GM23338 (cell line): Measurements from ENCODE around the gene TBC1D21. TPM values are rescaled to one million over a fixed set of nuclear protein-coding genes. Genes with fewer than 3 reads are reported as not detected.

Experiments
- ATAC-seq: fragments of 200-7000 bp; cut with Tn5 transposase; 3 replicates; pipeline ENCODE4 v1.9.1; 2020
- DNase-seq: peaks from one replicate; pipeline ENCODE4 v3.0.0-alpha.2; 2015; ENCODE audit warnings: low spot score
- H2AFZ ChIP-seq: fragments of 200-600 bp; sonication (generic); 2 replicates; pipeline ENCODE4 v1.8.0; 2016; ENCODE audit warnings: antibody characterized with exemption, mild to moderate bottlenecking, moderate library complexity
- H3F3A ChIP-seq: fragments of 200-600 bp; sonication (generic); replicated peaks from 2 replicates; pipeline ENCODE4 v1.8.0; 2017; ENCODE audit warnings: antibody characterized with exemption, mixed run types, low read depth
- H3K27ac ChIP-seq: fragments of 200-600 bp; sonication (generic); 2 replicates; pipeline ENCODE4 v1.6.1; 2016; ENCODE audit warnings: low read depth
- H3K27me3 ChIP-seq: fragments of 200-600 bp; sonication (generic); 2 replicates; pipeline ENCODE4 v1.8.0; 2016; ENCODE audit warnings: mild to moderate bottlenecking, mixed run types, moderate library complexity; ENCODE audit not compliant: insufficient read depth
- H3K36me3 ChIP-seq: fragments of 200-600 bp; sonication (generic); 2 replicates; pipeline ENCODE4 v1.8.0; 2016; ENCODE audit warnings: mild to moderate bottlenecking; ENCODE audit not compliant: insufficient read depth
- H3K4me1 ChIP-seq: fragments of 200-600 bp; sonication (generic); 2 replicates; pipeline ENCODE4 v1.8.0; 2016; ENCODE audit warnings: mild to moderate bottlenecking, moderate library complexity; ENCODE audit not compliant: insufficient read depth
- H3K4me2 ChIP-seq: fragments of 200-600 bp; sonication (generic); 2 replicates; pipeline ENCODE4 v1.7.1; 2017; ENCODE audit warnings: mixed run types
- H3K4me3 ChIP-seq: fragments of 200-600 bp; sonication (generic); 2 replicates; pipeline ENCODE4 v1.6.1; 2016; ENCODE audit warnings: mixed run types
- H3K79me2 ChIP-seq: fragments of 200-600 bp; sonication (generic); replicated peaks from 2 replicates; pipeline ENCODE4 v1.8.0; 2017; ENCODE audit warnings: mild to moderate bottlenecking; ENCODE audit not compliant: insufficient read depth
- H3K9me2 ChIP-seq: fragments of 200-600 bp; sonication (generic); 2 replicates; pipeline ENCODE4 v1.8.0; 2017; ENCODE audit not compliant: insufficient read depth
- H4K20me1 ChIP-seq: fragments of 200-600 bp; sonication (generic); replicated peaks from 2 replicates; pipeline ENCODE4 v1.8.0; 2017; ENCODE audit warnings: mild to moderate bottlenecking; ENCODE audit not compliant: insufficient read depth
- H3K27ac Mint-ChIP-seq: 2 replicates; pipeline ENCODE4 v1.8.0; 2020; ENCODE audit warnings: inconsistent platforms, mild to moderate bottlenecking, moderate library complexity, mixed read lengths
- H3K27me3 Mint-ChIP-seq: 3 replicates; pipeline ENCODE4 v1.8.0; 2022; ENCODE audit warnings: low read depth, mild to moderate bottlenecking, moderate library complexity, mixed read lengths, inconsistent platforms; ENCODE audit not compliant: insufficient read depth, poor library complexity
- H3K36me3 Mint-ChIP-seq: 3 replicates; pipeline ENCODE4 v1.8.0; 2021; ENCODE audit warnings: low read depth, mild to moderate bottlenecking, inconsistent platforms, moderate library complexity, mixed read lengths
- H3K4me1 Mint-ChIP-seq: 3 replicates; pipeline ENCODE4 v1.8.0; 2020; ENCODE audit warnings: mild to moderate bottlenecking, inconsistent platforms, mixed read lengths
- H3K4me3 Mint-ChIP-seq: 3 replicates; pipeline ENCODE4 v1.8.0; 2021; ENCODE audit warnings: moderate library complexity, mild to moderate bottlenecking, inconsistent platforms, mixed read lengths
- H3K9me3 Mint-ChIP-seq: 3 replicates; pipeline ENCODE4 v1.8.0; 2020; ENCODE audit warnings: moderate library complexity, mild to moderate bottlenecking, inconsistent platforms, mixed read lengths
- STAT1 ChIP-seq: IDR thresholded peaks from one replicate; pipeline ENCODE4 v1.6.1; 2016; ENCODE audit warnings: antibody characterized with exemption; ENCODE audit not compliant: unreplicated experiment
- ZNF114 ChIP-seq: fragments of 250-450 bp; sonication (Bioruptor Pico); IDR thresholded peaks from 2 replicates; pipeline ENCODE4 v1.5.0; 2020; ENCODE audit warnings: mild to moderate bottlenecking, moderate library complexity
- ZNF331 ChIP-seq: fragments of 250-450 bp; sonication (Bioruptor Pico); IDR thresholded peaks from 2 replicates; pipeline ENCODE4 v1.5.0; 2020; ENCODE audit warnings: low read depth, mild to moderate bottlenecking, moderate library complexity
- polyA plus RNA-seq: library from polyadenylated mRNA; unstranded; fragments of >200 nt; fragmentation: Nextera tagmentation; extraction: Ambion mirVana; gene quantifications from 2 replicates; pipeline ENCODE4 v1.2.1, GENCODE V29; 2016
- total RNA-seq: library from RNA; depleted of rRNA; stranded (reverse); fragments of >200 nt; shearing (Covaris generic); gene quantifications from 2 replicates; pipeline ENCODE4 v1.2.3, GENCODE V29; 2014
- TF ChIP-seq, protein P1 (sequence below): fragments of 250-450 bp; sonication (Bioruptor Pico); IDR thresholded peaks from 2 replicates; pipeline ENCODE4 v1.5.0; 2020; ENCODE audit warnings: mild to moderate bottlenecking, moderate library complexity
- TF ChIP-seq, protein P2 (sequence below), 2 experiments: fragments of 200-600 bp in 1 of 2; sonication (generic) in 1 of 2; conservative IDR thresholded peaks; 2 replicates each; pipeline versions ENCODE4 v1.5.1 to v1.6.1; 2016 to 2017; ENCODE audit warnings: antibody characterized with exemption in 2 of 2, low read depth in 2 of 2, mild to moderate bottlenecking in 2 of 2, moderate library complexity in 1 of 2

TBC1D21 gene
- total and polyA plus RNA-seq, 2 experiments from 2014 or later, result not detected

DNA sequence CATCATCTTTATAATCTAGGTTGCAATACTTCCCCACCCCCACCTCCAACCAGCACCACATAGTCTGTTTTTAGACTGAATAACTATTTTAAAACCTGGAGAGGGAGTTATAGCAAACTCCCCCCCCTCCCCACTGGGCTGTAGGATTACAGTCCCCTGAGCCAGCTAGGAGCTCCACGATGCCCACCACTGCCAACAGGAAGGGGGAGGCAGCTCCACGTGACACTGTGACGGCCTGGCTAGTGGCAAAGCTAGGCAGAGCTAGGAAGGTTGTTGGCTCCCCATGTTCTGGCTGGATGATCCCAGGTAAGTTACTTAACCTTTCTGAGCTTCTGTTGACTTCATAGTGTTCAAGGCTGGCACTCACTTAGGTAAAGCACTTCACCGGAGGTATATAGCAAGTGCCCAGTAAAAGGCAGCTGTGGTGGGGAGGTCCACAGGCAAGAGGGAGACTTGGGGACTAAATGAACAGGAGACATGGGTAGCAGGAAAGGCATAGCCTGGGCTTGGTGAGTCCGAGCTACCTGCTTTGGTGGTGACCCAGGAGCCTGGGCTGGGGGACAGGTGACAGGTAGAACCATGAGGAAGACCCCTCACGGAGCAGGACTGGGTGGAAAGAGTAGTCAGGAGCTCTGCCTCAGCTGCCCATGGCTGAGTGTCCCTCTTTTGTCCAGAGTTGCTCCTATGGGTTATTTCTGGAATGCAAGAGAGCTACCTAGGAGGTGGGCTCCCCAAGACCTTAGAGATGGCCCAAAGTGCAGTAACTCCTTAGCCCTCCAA is 4.0 kb upstream of the TBC1D21 start (continued):
- TF ChIP-seq, protein P1, sequence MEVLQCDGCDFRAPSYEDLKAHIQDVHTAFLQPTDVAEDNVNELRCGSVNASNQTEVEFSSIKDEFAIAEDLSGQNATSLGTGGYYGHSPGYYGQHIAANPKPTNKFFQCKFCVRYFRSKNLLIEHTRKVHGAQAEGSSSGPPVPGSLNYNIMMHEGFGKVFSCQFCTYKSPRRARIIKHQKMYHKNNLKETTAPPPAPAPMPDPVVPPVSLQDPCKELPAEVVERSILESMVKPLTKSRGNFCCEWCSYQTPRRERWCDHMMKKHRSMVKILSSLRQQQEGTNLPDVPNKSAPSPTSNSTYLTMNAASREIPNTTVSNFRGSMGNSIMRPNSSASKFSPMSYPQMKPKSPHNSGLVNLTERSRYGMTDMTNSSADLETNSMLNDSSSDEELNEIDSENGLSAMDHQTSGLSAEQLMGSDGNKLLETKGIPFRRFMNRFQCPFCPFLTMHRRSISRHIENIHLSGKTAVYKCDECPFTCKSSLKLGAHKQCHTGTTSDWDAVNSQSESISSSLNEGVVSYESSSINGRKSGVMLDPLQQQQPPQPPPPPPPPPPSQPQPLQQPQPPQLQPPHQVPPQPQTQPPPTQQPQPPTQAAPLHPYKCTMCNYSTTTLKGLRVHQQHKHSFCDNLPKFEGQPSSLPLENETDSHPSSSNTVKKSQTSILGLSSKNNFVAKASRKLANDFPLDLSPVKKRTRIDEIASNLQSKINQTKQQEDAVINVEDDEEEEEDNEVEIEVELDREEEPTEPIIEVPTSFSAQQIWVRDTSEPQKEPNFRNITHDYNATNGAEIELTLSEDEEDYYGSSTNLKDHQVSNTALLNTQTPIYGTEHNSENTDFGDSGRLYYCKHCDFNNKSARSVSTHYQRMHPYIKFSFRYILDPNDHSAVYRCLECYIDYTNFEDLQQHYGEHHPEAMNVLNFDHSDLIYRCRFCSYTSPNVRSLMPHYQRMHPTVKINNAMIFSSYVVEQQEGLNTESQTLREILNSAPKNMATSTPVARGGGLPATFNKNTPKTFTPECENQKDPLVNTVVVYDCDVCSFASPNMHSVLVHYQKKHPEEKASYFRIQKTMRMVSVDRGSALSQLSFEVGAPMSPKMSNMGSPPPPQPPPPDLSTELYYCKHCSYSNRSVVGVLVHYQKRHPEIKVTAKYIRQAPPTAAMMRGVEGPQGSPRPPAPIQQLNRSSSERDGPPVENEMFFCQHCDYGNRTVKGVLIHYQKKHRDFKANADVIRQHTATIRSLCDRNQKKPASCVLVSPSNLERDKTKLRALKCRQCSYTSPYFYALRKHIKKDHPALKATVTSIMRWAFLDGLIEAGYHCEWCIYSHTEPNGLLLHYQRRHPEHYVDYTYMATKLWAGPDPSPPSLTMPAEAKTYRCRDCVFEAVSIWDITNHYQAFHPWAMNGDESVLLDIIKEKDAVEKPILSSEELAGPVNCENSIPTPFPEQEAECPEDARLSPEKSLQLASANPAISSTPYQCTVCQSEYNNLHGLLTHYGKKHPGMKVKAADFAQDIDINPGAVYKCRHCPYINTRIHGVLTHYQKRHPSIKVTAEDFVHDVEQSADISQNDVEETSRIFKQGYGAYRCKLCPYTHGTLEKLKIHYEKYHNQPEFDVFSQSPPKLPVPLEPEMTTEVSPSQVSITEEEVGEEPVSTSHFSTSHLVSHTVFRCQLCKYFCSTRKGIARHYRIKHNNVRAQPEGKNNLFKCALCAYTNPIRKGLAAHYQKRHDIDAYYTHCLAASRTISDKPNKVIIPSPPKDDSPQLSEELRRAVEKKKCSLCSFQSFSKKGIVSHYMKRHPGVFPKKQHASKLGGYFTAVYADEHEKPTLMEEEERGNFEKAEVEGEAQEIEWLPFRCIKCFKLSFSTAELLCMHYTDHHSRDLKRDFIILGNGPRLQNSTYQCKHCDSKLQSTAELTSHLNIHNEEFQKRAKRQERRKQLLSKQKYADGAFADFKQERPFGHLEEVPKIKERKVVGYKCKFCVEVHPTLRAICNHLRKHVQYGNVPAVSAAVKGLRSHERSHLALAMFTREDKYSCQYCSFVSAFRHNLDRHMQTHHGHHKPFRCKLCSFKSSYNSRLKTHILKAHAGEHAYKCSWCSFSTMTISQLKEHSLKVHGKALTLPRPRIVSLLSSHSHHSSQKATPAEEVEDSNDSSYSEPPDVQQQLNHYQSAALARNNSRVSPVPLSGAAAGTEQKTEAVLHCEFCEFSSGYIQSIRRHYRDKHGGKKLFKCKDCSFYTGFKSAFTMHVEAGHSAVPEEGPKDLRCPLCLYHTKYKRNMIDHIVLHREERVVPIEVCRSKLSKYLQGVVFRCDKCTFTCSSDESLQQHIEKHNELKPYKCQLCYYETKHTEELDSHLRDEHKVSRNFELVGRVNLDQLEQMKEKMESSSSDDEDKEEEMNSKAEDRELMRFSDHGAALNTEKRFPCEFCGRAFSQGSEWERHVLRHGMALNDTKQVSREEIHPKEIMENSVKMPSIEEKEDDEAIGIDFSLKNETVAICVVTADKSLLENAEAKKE (CRISPR knock-in tag), result no peak
- TF ChIP-seq STAT1, result no peak

GRCh38 chr15:73870700-73871408 is 2.5 kb upstream of the TBC1D21 start:
- Mint-ChIP-seq H3K27ac (no peak overlapping the region), H3K27me3 (peaks cover 5% of the 10 kb centered on the region), H3K4me1 (peaks cover 22% of the 10 kb centered on the region), H3K4me3 (no peak overlapping the region), H3K36me3 (no peaks in the 10 kb centered on the region; the same call in 2 of the 3 replicates), H3K9me3 (no peaks in the 10 kb centered on the region)
- DNase-seq, result peak; percentile 12
- no peak for ATAC-seq
- no peaks in the 10 kb centered on the region for H3K79me2 ChIP-seq
- no peaks in the 10 kb centered on the region for H3K27me3 ChIP-seq
- no peak overlapping the region for H3K4me3 ChIP-seq
- H3K9me2 ChIP-seq, result no peaks in the 10 kb centered on the region
- H3K4me2 ChIP-seq, result no peak overlapping the region
- H3K27ac ChIP-seq, result no peak overlapping the region
- peaks cover 5% of the 10 kb centered on the region; the same call in 1 of the 2 replicates for H3F3A ChIP-seq
- peaks cover 16% of the 10 kb centered on the region for H3K4me1 ChIP-seq
- no peaks in the 10 kb centered on the region for H4K20me1 ChIP-seq
- no peaks in the 10 kb centered on the region for H3K36me3 ChIP-seq
- H2AFZ ChIP-seq, result 0 out of 2 replicates have a peak overlapping the region, but pooled peaks have one; percentile 43
- no peak for TF ChIP-seq ZNF331 (CRISPR knock-in tag)
- TF ChIP-seq ZNF114 (CRISPR knock-in tag), result no peak
- TF ChIP-seq, protein P2, sequence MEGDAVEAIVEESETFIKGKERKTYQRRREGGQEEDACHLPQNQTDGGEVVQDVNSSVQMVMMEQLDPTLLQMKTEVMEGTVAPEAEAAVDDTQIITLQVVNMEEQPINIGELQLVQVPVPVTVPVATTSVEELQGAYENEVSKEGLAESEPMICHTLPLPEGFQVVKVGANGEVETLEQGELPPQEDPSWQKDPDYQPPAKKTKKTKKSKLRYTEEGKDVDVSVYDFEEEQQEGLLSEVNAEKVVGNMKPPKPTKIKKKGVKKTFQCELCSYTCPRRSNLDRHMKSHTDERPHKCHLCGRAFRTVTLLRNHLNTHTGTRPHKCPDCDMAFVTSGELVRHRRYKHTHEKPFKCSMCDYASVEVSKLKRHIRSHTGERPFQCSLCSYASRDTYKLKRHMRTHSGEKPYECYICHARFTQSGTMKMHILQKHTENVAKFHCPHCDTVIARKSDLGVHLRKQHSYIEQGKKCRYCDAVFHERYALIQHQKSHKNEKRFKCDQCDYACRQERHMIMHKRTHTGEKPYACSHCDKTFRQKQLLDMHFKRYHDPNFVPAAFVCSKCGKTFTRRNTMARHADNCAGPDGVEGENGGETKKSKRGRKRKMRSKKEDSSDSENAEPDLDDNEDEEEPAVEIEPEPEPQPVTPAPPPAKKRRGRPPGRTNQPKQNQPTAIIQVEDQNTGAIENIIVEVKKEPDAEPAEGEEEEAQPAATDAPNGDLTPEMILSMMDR (conservative IDR thresholded peaks at IDR 0.05; ENCODE audit: low read depth in 2 of 2), result no peak
- TF ChIP-seq, protein P1 (CRISPR knock-in tag), result no peak
